ENCODE results near the gene HK1.

HK1 gene

GRCh38 chr10:69232736-69233480 lies 45.4 kb upstream of the HK1 start:
- Histone ChIP-seq H3K27me3 (ENCODE audit: insufficient read depth, low read length) (no peaks in the 10 kb centered on the region), H2AK5ac (ENCODE audit: low read length) (no peak overlapping the region), H3K4me2 (ENCODE audit: low read length) (no peak overlapping the region), H3K9me3 (ENCODE audit: insufficient read depth, low read depth, low read length) (no peaks in the 10 kb centered on the region), H4K12ac (ENCODE audit: low read depth, low read length) (no peak overlapping the region), H2AFZ (ENCODE audit: insufficient read depth, low read length, poor library complexity) (no peak overlapping the region), H3K14ac (ENCODE audit: low read length) (no peak overlapping the region), H3K9ac (ENCODE audit: low read length) (no peak overlapping the region), H3K4me3 (ENCODE audit: low read depth, low read length) (no peak overlapping the region), H4K91ac (ENCODE audit: low read depth, low read length) (peak overlapping the region; percentile 41), H3K23ac (ENCODE audit: low read length) (no peak overlapping the region), H3K79me1 (ENCODE audit: low read length) (peaks cover 7% of the 10 kb centered on the region), H3K4me1 (ENCODE audit: control insufficient read depth in 1 of 2, insufficient read depth in 2 of 2, low read length in 2 of 2) (peaks cover 11 to 20% of the 10 kb centered on the region in 2 experiments), H3K27ac (ENCODE audit: low read depth, low read length) (no peak overlapping the region), H3K36me3 (ENCODE audit: control insufficient read depth in 1 of 2, insufficient read depth in 2 of 2, low read length in 2 of 2) (no peaks in the 10 kb centered on the region), H2BK120ac (ENCODE audit: insufficient read depth, low read length, poor library complexity) (peak overlapping the region; percentile 15), H2BK12ac (ENCODE audit: low read length) (peak overlapping the region; percentile 29), H4K8ac (ENCODE audit: low read depth, low read length) (no peak overlapping the region), H2BK5ac (ENCODE audit: low read depth, low read length, poor library complexity) (no peak overlapping the region), H3K18ac (ENCODE audit: low read length) (no peak overlapping the region), H3K79me2 (ENCODE audit: control insufficient read depth, insufficient read depth, low read length, poor library complexity) (no peaks in the 10 kb centered on the region), H3K4ac (ENCODE audit: low read depth, low read length) (no peak overlapping the region)
- DNase-seq: no peak
- WGBS (ENCODE audit: extremely low coverage, insufficient coverage, insufficient read length): no CpG with 5 or more reads among the region's 22 CpGs

DNA sequence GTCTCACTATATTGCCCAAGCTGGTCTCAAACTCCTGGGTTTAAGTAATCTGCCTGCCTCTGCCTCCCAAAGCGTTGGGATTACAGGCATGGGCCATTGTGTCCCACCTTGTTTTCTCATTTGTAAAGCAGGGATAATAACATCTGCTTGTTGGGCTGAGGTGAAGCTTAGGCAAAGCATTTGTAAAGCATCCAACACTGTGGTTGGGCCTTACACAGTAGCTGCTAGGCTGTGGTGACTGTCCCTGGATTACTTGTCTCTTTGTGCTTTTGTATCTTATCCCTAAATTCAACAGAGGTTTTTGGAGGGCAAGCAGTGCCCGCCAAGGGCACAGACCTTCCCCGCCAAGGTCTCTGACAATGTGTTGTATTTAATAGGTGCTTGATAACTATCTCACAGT lies 43.8 kb upstream of the HK1 start:
- Histone ChIP-seq H2BK5ac (ENCODE audit: low read depth, low read length, poor library complexity) (no peak overlapping the region), H3K9me3 (ENCODE audit: insufficient read depth, low read depth, low read length) (no peaks in the 10 kb centered on the region), H3K4me1 (ENCODE audit: control insufficient read depth in 1 of 2, insufficient read depth in 2 of 2, low read length in 2 of 2) (peaks cover 6 to 13% of the 10 kb centered on the region in 2 experiments), H4K91ac (ENCODE audit: low read depth, low read length) (no peak overlapping the region), H4K8ac (ENCODE audit: low read depth, low read length) (no peak overlapping the region), H4K12ac (ENCODE audit: low read depth, low read length) (no peak overlapping the region), H2AFZ (ENCODE audit: insufficient read depth, low read length, poor library complexity) (no peak overlapping the region), H2BK12ac (ENCODE audit: low read length) (no peak overlapping the region), H3K4ac (ENCODE audit: low read depth, low read length) (no peak overlapping the region), H3K27ac (ENCODE audit: low read depth, low read length) (no peak overlapping the region), H2BK120ac (ENCODE audit: insufficient read depth, low read length, poor library complexity) (no peak overlapping the region), H3K14ac (ENCODE audit: low read length) (no peak overlapping the region), H3K27me3 (ENCODE audit: insufficient read depth, low read length) (no peaks in the 10 kb centered on the region), H3K9ac (ENCODE audit: low read length) (no peak overlapping the region), H3K36me3 (ENCODE audit: control insufficient read depth in 1 of 2, insufficient read depth in 2 of 2, low read length in 2 of 2) (no peaks in the 10 kb centered on the region), H3K18ac (ENCODE audit: low read length) (no peak overlapping the region), H3K4me2 (ENCODE audit: low read length) (no peak overlapping the region), H2AK5ac (ENCODE audit: low read length) (no peak overlapping the region), H3K79me1 (ENCODE audit: low read length) (peaks cover 3% of the 10 kb centered on the region), H3K4me3 (ENCODE audit: low read depth, low read length) (no peak overlapping the region), H3K79me2 (ENCODE audit: control insufficient read depth, insufficient read depth, low read length, poor library complexity) (no peaks in the 10 kb centered on the region), H3K23ac (ENCODE audit: low read length) (no peak overlapping the region)
- no peak for DNase-seq
- no CpG with 5 or more reads among the region's 3 CpGs for WGBS (ENCODE audit: extremely low coverage, insufficient coverage, insufficient read length)

DNA sequence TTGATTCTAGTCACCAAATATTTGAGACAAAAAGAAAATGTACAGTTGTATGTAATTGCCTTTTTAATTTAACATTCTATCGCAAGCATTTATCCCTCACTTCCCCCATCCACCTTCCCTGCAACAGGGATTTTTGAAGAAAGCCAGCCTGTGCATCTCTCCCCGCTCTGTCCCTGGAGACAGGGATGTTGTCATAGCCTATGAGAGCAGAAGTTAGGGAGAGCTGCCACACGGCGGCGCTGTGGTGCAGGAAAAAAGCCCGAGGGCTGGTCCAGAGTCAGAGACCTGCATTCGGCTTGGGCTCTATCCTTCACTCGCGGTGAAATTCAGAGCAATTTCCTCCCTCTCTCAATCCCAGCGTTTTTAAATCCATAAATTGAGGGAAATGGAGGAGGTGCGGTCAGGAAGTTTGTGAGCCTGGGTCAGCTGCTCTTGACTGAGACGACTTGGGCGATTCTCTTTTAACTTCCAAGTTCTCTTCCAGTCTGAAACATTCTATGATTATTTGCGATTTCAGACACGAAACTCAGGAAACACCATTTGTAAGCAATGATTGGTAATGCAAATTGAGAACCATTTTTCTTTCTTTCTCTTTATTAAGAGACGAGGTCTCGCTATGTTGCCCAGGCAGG lies 40.7 kb upstream of the HK1 start:
- DNase-seq: peak; percentile 77 to 95
- no peak overlapping the region for H2BK5ac ChIP-seq (ENCODE audit: low read depth, low read length, poor library complexity)
- no peaks in the 10 kb centered on the region for H3K79me2 ChIP-seq (ENCODE audit: control insufficient read depth, insufficient read depth, low read length, poor library complexity)
- no peak overlapping the region for H3K4me3 ChIP-seq (ENCODE audit: low read depth, low read length)
- no peak overlapping the region for H2BK120ac ChIP-seq (ENCODE audit: insufficient read depth, low read length, poor library complexity)
- no peak overlapping the region for H4K91ac ChIP-seq (ENCODE audit: low read depth, low read length)
- H2BK12ac ChIP-seq (ENCODE audit: low read length): no peak overlapping the region
- H3K36me3 ChIP-seq (ENCODE audit: control insufficient read depth in 1 of 2, insufficient read depth in 2 of 2, low read length in 2 of 2): no peaks in the 10 kb centered on the region
- no peak overlapping the region for H4K12ac ChIP-seq (ENCODE audit: low read depth, low read length)
- no peak overlapping the region for H3K27ac ChIP-seq (ENCODE audit: low read depth, low read length)
- no peaks in the 10 kb centered on the region for H3K27me3 ChIP-seq (ENCODE audit: insufficient read depth, low read length)
- H4K8ac ChIP-seq (ENCODE audit: low read depth, low read length): no peak overlapping the region
- no peak overlapping the region for H3K9ac ChIP-seq (ENCODE audit: low read length)
- H3K14ac ChIP-seq (ENCODE audit: low read length): no peak overlapping the region
- H3K4me1 ChIP-seq (ENCODE audit: control insufficient read depth in 1 of 2, insufficient read depth in 2 of 2, low read length in 2 of 2): peaks cover 1 to 2% of the 10 kb centered on the region in 2 experiments
- no peaks in the 10 kb centered on the region for H3K79me1 ChIP-seq (ENCODE audit: low read length)
- H3K4me2 ChIP-seq (ENCODE audit: low read length): no peak overlapping the region
- no peak overlapping the region for H2AFZ ChIP-seq (ENCODE audit: insufficient read depth, low read length, poor library complexity)
- no peak overlapping the region for H3K4ac ChIP-seq (ENCODE audit: low read depth, low read length)
- no peak overlapping the region for H3K23ac ChIP-seq (ENCODE audit: low read length)
- H3K18ac ChIP-seq (ENCODE audit: low read length): no peak overlapping the region
- H2AK5ac ChIP-seq (ENCODE audit: low read length): no peak overlapping the region
- H3K9me3 ChIP-seq (ENCODE audit: insufficient read depth, low read depth, low read length): no peaks in the 10 kb centered on the region
- WGBS (ENCODE audit: extremely low coverage, insufficient coverage, insufficient read length): no CpG with 5 or more reads among the region's 17 CpGs

- Histone ChIP-seq H3K4ac (ENCODE audit: low read depth, low read length) (no peak overlapping the region), H3K4me2 (ENCODE audit: low read length) (no peak overlapping the region), H3K79me1 (ENCODE audit: low read length) (no peaks in the 10 kb centered on the region), H3K36me3 (ENCODE audit: control insufficient read depth in 1 of 2, insufficient read depth in 2 of 2, low read length in 2 of 2) (no peaks in the 10 kb centered on the region), H4K8ac (ENCODE audit: low read depth, low read length) (no peak overlapping the region), H3K18ac (ENCODE audit: low read length) (no peak overlapping the region), H3K23ac (ENCODE audit: low read length) (no peak overlapping the region), H3K9me3 (ENCODE audit: insufficient read depth, low read depth, low read length) (no peaks in the 10 kb centered on the region), H2BK5ac (ENCODE audit: low read depth, low read length, poor library complexity) (no peak overlapping the region), H3K4me1 (ENCODE audit: control insufficient read depth in 1 of 2, insufficient read depth in 2 of 2, low read length in 2 of 2) (no peaks in the 10 kb centered on the region), H2BK120ac (ENCODE audit: insufficient read depth, low read length, poor library complexity) (no peak overlapping the region), H2AFZ (ENCODE audit: insufficient read depth, low read length, poor library complexity) (no peak overlapping the region), H3K27me3 (ENCODE audit: insufficient read depth, low read length) (no peaks in the 10 kb centered on the region), H2BK12ac (ENCODE audit: low read length) (peak overlapping the region; percentile 22), H3K4me3 (ENCODE audit: low read depth, low read length) (no peak overlapping the region), H3K27ac (ENCODE audit: low read depth, low read length) (no peak overlapping the region), H4K12ac (ENCODE audit: low read depth, low read length) (no peak overlapping the region), H3K79me2 (ENCODE audit: control insufficient read depth, insufficient read depth, low read length, poor library complexity) (no peaks in the 10 kb centered on the region), H3K9ac (ENCODE audit: low read length) (no peak overlapping the region), H2AK5ac (ENCODE audit: low read length) (no peak overlapping the region), H4K91ac (ENCODE audit: low read depth, low read length) (no peak overlapping the region), H3K14ac (ENCODE audit: low read length) (no peak overlapping the region)
- DNase-seq: no peak
- WGBS (ENCODE audit: extremely low coverage, insufficient coverage, insufficient read length): no CpG with 5 or more reads among the region's 5 CpGs
These were observed 39.2 kb upstream of the HK1 start for GRCh38 chr10:69239136-69239535.
